IMR-90 (cell line): ENCODE data around the gene KDM8.
A peak's percentile ranks its signal among the peaks of the same experiment; 100 is the strongest.

Experiments
- MAFK ChIP-seq: IDR thresholded peaks from 2 replicates; pipeline ENCODE4 v1.6.1; 2012; ENCODE audit warnings: low read depth, low read length, improper control_type of control experiment
- POLR2A ChIP-seq: IDR thresholded peaks from 2 replicates; pipeline ENCODE4 v1.6.1; 2012; ENCODE audit warnings: mild to moderate bottlenecking, low read depth, low read length

- peak; percentile 74 for TF ChIP-seq POLR2A
- no peak; the same call in 1 of the 2 replicates for TF ChIP-seq MAFK
Measured at GRCh38 chr16:27203507-27204311, at the start of gene KDM8.
